Anterior cingulate cortex (tissue), 58 donors: Measurements from ENCODE around the gene RRBP1.
A peak's percentile ranks its signal among the peaks of the same experiment; 100 is the strongest.

Experiments used
- DNase-seq, 58 donors: peaks; one replicate each; lab custom pipeline; 2025; lab: John Stamatoyannopoulos, UW

Gene RRBP1

GRCh38 chr20:17594443-17594842 lies 87.6 kb downstream of the RRBP1 start:
- DNase-seq = no peak

GRCh38 chr20:17593902-17594301 lies 88.1 kb downstream of the RRBP1 start:
- no peak for DNase-seq

GRCh38 chr20:17590245-17590644 lies 91.8 kb downstream of the RRBP1 start:
- DNase-seq = no peak

GRCh38 chr20:17589161-17589834 lies 92.7 kb downstream of the RRBP1 start:
- DNase-seq = no peak

GRCh38 chr20:17587824-17588223 lies 94.2 kb downstream of the RRBP1 start:
- DNase-seq = no peak

- no peak for DNase-seq
Measured at GRCh38 chr20:17587148-17587547, 94.9 kb downstream of the RRBP1 start.

- no peak for DNase-seq
Measured at GRCh38 chr20:17586250-17586649, 95.8 kb downstream of the RRBP1 start.

- no peak for DNase-seq
Measured at GRCh38 chr20:17584689-17585088, 97.4 kb downstream of the RRBP1 start.

- DNase-seq = no peak
Measured at GRCh38 chr20:17583126-17583525, 98.9 kb downstream of the RRBP1 start.

GRCh38 chr20:17580895-17581294 lies 101.1 kb downstream of the RRBP1 start:
- DNase-seq = no peak

GRCh38 chr20:17579369-17580039 lies 102.5 kb downstream of the RRBP1 start:
- no peak for DNase-seq

GRCh38 chr20:17576215-17576614 lies 105.8 kb downstream of the RRBP1 start:
- DNase-seq = no peak

GRCh38 chr20:17573463-17573862 lies 108.6 kb downstream of the RRBP1 start:
- DNase-seq = no peak

- no peak for DNase-seq
Measured at GRCh38 chr20:17572034-17572638, 109.9 kb downstream of the RRBP1 start.

GRCh38 chr20:17571153-17571527 lies 110.9 kb downstream of the RRBP1 start:
- no peak for DNase-seq

- DNase-seq = peak in 34 of 58 donors; percentile 22 to 81 (median 53)
Measured at GRCh38 chr20:17570347-17571152, 111.5 kb downstream of the RRBP1 start.

- peak; percentile 26 to 94 (median 82) for DNase-seq
Measured at GRCh38 chr20:17569616-17570346, 112.3 kb downstream of the RRBP1 start, which contains the start of gene DSTN. Gene DSTN, plus strand, starts transcription at chr20:17570075. Its CDS starts 134 bp downstream, at chr20:17570209.

GRCh38 chr20:17568972-17569521 lies 113.0 kb downstream of the RRBP1 start:
- DNase-seq = peak in 34 of 58 donors; percentile 3 to 67 (median 31)

- DNase-seq = no peak
Measured at GRCh38 chr20:17568045-17568788, 113.8 kb downstream of the RRBP1 start.
